Tibial nerve (tissue), 3 donors: Measurements from ENCODE around the gene HOATZ.

Experiments
- POLR2A ChIP-seq, 2 donors: fragments of 450-650 bp; IDR thresholded peaks; one replicate each; pipeline ENCODE4 v1.6.1; 2017; ENCODE audit warnings: antibody characterized with exemption in 2 of 2, mild to moderate bottlenecking in 2 of 2, moderate library complexity in 2 of 2
- TF ChIP-seq, protein P1 (sequence below), 5 experiments: fragments of 200-600 bp in 3 of 5; fragments of 450-650 bp in 2 of 5; sonication (generic) in 3 of 5; IDR thresholded peaks; one replicate each; pipeline ENCODE4 v1.5.1; 2016 to 2019; ENCODE audit warnings: antibody characterized with exemption in 5 of 5, mild to moderate bottlenecking in 3 of 5, moderate library complexity in 2 of 5

DNA sequence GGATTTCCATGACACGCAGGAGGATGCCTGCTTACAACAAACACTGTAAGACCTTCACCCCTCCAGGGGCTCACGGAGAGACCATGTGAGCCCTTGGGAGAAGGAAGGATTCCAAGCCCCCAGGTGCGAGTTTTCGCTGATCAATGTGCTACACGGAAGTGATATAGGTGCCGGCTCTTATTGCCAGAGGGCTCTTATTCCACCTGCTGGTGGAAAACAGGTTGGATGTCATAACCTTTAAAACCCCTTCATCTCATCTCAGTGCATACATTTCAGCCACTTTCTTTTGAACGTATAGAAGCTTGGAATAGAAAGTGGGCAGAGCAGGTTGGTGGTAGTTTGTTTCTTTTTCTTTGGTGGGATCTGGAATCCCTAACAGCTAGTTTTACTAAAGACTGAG lies 51.7 kb downstream of the HOATZ start:
- TF ChIP-seq POLR2A (IDR thresholded peaks at IDR 0.05): no peak
- TF ChIP-seq, protein P1, sequence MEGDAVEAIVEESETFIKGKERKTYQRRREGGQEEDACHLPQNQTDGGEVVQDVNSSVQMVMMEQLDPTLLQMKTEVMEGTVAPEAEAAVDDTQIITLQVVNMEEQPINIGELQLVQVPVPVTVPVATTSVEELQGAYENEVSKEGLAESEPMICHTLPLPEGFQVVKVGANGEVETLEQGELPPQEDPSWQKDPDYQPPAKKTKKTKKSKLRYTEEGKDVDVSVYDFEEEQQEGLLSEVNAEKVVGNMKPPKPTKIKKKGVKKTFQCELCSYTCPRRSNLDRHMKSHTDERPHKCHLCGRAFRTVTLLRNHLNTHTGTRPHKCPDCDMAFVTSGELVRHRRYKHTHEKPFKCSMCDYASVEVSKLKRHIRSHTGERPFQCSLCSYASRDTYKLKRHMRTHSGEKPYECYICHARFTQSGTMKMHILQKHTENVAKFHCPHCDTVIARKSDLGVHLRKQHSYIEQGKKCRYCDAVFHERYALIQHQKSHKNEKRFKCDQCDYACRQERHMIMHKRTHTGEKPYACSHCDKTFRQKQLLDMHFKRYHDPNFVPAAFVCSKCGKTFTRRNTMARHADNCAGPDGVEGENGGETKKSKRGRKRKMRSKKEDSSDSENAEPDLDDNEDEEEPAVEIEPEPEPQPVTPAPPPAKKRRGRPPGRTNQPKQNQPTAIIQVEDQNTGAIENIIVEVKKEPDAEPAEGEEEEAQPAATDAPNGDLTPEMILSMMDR (IDR thresholded peaks at IDR 0.05): no peak
